Measurements from ENCODE around the gene DBF4B. TPM values are rescaled to one million over a fixed set of nuclear protein-coding genes. Genes with fewer than 3 reads are reported as not detected.

Gene DBF4B
- total RNA-seq, 4 donors from 2014 or later, result 2.6 to 16.5 (median 4.1) TPM

DNA sequence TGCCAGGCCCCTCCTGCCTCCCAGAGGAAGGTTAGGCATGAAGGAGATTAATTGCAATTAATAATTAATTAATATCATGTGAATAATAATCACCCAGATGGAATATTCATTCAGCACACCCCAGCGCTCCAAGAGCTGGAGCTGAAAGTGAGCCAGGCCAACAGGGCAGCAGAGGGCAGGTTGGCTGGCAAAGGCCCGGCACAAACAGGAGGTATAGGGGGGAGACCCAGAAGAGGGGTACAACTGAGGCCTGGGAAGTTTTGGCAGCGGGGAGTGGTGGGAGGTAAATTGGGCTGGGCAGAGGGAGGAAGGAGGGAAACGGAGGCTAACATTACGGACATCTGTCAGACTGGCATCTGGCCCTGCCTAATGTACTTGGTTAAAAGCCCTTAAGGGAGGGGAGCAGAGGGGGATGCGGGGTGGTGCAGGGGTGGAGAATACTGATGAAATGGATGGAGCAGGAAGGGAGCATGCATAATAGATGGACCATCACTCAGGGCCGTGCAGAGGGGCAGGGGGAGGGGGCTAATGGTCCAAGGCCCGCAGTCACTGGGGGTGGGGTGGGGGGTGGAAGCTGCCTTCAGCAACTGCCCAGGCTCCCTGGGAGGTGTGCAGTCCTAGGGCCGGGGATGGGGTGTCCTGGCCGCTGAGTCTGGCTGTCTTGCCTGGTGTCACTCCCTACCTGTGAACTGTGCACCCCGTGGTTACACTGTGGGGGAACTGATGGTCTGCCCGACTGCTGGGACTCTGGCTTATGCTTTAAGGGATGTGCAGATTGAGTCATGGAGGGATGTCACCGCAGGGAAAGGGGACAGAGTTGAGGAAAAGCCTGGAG, 52.2 kb downstream of the DBF4B start:
- H3K4me3 ChIP-seq, result no peak overlapping the region
- peaks cover 0 to 15% of the 10 kb centered on the region in 2 donors for H3K27me3 ChIP-seq
- no peaks in the 10 kb centered on the region for H3K9me3 ChIP-seq
- TF ChIP-seq POLR2A (IDR thresholded peaks at IDR 0.05), result no peak
- TF ChIP-seq, protein P1, sequence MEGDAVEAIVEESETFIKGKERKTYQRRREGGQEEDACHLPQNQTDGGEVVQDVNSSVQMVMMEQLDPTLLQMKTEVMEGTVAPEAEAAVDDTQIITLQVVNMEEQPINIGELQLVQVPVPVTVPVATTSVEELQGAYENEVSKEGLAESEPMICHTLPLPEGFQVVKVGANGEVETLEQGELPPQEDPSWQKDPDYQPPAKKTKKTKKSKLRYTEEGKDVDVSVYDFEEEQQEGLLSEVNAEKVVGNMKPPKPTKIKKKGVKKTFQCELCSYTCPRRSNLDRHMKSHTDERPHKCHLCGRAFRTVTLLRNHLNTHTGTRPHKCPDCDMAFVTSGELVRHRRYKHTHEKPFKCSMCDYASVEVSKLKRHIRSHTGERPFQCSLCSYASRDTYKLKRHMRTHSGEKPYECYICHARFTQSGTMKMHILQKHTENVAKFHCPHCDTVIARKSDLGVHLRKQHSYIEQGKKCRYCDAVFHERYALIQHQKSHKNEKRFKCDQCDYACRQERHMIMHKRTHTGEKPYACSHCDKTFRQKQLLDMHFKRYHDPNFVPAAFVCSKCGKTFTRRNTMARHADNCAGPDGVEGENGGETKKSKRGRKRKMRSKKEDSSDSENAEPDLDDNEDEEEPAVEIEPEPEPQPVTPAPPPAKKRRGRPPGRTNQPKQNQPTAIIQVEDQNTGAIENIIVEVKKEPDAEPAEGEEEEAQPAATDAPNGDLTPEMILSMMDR (IDR thresholded peaks at IDR 0.05), result no peak
- H3K4me1 ChIP-seq, result peaks cover 0 to 10% (median 4%) of the 10 kb centered on the region in 4 donors
- DNase-seq, result peak in 1 of 3 donors; percentile 37
- no peak overlapping the region for H3K27ac ChIP-seq
- H3K36me3 ChIP-seq, result no peaks in the 10 kb centered on the region

DNA sequence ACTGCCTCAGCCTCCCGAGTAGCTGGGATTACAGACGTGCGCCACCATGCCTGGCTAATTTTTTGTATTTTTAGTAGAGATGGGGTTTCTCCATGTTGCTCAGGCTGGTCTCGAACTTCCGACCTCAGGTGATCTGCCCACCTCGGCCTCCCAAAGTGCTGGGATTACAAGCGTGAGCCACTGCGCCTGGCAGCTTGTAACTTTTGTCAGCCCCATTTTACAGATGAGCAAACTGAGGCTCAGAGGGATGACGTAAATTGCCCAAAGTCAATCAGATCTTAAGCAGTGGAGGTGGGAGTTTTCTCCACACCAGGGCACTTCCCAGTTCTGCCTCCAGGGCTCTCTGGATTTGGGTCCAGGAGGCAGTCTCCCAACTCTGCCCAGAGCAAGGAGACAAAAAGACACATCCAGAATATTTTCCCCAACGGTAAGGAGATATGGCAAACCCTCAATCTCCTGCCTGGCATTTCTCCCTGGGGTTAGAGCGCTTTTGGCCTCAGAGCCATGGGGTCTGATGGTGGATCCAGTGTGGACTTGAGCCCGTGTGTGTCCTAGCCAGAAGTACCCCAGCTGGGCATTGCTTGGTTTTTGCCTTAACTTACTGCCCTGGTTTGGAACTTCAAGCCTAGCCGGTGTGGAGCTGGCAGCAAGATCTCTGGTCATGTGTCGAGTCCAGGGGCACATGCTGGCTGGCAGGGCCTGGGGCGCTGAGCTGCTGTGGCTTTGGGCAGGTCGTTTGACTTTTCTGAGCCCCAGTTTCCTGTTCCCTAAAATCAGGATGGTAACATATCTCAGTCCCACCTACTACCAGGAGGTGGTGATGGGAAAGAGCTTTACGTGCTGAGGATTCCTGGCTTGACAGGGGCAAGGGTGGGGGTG, 53.7 kb downstream of the DBF4B start:
- DNase-seq, result no peak
- H3K9me3 ChIP-seq, result no peaks in the 10 kb centered on the region
- peaks cover 0 to 10% (median 4%) of the 10 kb centered on the region in 4 donors for H3K4me1 ChIP-seq
- TF ChIP-seq POLR2A (IDR thresholded peaks at IDR 0.05), result no peak
- TF ChIP-seq, protein P1 (IDR thresholded peaks at IDR 0.05), result no peak
- no peaks in the 10 kb centered on the region for H3K36me3 ChIP-seq
- H3K27ac ChIP-seq, result no peak overlapping the region
- peaks cover 0 to 15% of the 10 kb centered on the region in 2 donors for H3K27me3 ChIP-seq
- no peak overlapping the region for H3K4me3 ChIP-seq

DNA sequence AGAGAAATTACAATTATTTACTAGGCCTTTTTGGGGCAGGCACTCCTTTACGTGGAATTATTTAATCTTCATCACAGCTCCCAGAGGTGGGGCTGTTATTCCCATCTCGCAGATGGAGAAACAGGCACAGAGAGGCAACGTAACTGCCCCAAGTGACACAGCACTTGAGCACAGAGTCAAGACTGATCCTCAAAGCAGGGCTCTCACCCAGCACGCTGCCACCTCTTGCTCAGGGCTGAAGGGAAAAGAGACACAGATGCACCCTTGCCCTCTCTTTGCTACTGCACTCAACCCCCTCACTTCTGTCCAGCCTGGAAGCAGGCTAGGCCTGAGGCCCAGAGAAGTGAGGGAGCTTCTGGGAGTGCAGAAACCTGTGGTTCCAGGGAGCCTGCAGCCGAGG, 54.7 kb downstream of the DBF4B start:
- peaks cover 0 to 10% (median 4%) of the 10 kb centered on the region in 4 donors for H3K4me1 ChIP-seq
- no peaks in the 10 kb centered on the region for H3K9me3 ChIP-seq
- no peaks in the 10 kb centered on the region for H3K36me3 ChIP-seq
- no peak overlapping the region for H3K4me3 ChIP-seq
- no peak for TF ChIP-seq POLR2A (IDR thresholded peaks at IDR 0.05)
- TF ChIP-seq, protein P1 (IDR thresholded peaks at IDR 0.05), result no peak
- no peak overlapping the region for H3K27ac ChIP-seq
- DNase-seq, result no peak
- peaks cover 0 to 15% of the 10 kb centered on the region in 2 donors for H3K27me3 ChIP-seq

DNA sequence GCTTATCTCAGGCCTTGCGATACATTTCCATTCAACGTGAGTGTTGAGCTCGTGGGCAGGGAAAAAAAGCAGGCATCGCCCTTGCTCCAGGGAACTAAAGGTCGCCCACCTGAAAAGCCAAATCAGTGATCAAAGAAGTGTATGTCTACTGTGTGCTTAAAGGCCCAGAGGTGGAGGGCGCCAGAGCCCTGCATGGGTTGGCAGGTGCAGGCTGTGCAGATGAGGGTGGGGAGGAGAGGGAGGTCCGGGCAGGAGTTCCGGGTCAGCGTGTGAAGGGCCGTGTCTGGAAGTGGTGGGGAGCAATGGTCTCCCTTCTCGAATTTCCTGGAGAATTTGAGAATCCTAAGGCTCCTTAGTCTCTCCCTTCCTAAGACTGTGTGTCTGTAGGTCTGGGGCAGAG, 57.5 kb downstream of the DBF4B start:
- Histone ChIP-seq H3K4me3 (no peak overlapping the region), H3K36me3 (no peaks in the 10 kb centered on the region), H3K4me1 (no peaks in the 10 kb centered on the region), H3K27ac (no peak overlapping the region), H3K27me3 (no peaks in the 10 kb centered on the region), H3K9me3 (no peaks in the 10 kb centered on the region)
- no peak for DNase-seq
- no peak for TF ChIP-seq POLR2A (IDR thresholded peaks at IDR 0.05)
- TF ChIP-seq, protein P1 (IDR thresholded peaks at IDR 0.05), result no peak

DNA sequence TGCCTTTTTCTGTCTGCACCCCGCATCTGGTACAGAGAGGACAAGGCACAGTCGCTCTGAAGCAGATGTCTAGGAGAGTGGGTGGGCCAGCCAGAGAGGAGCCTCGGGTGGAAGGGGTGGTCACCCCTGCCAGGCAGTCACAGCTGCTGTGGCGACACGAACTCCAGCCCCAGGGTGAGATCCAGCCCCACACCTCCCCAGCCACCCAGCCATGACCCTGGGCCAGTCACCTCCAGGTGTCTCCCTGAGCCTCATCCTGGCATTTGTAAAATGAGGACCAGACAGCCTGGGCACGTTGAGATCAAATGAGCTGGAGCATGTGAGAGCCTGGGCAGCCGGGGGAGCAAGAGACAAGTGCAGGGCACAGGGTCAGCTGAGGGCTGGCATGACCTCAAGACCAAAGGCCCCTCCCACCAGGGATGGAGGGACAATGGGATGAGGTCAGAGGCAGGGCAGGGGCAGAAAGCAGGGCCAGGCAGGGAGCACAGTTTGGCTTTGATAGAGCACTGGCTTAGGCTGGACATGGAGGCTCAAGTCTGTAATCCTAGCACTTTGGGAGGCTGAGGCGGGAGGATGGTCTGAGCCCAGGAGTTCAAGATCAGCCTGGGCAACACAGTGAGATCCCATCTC, 58.1 kb downstream of the DBF4B start:
- H3K27ac ChIP-seq, result no peak overlapping the region
- H3K9me3 ChIP-seq, result no peaks in the 10 kb centered on the region
- no peaks in the 10 kb centered on the region for H3K36me3 ChIP-seq
- no peak overlapping the region for H3K4me3 ChIP-seq
- H3K4me1 ChIP-seq, result no peaks in the 10 kb centered on the region
- H3K27me3 ChIP-seq, result no peaks in the 10 kb centered on the region
- TF ChIP-seq, protein P1 (IDR thresholded peaks at IDR 0.05), result no peak
- TF ChIP-seq POLR2A (IDR thresholded peaks at IDR 0.05), result no peak
- DNase-seq, result no peak
